NCI-H2081 treated with DMSO at 0.1 percent for 48 hours (cell line): ENCODE results near the gene ADGRL2.

Experiments used
- DNase-seq: peaks from one replicate; lab custom pipeline; 2025; lab: John Stamatoyannopoulos, UW

Gene ADGRL2

DNA sequence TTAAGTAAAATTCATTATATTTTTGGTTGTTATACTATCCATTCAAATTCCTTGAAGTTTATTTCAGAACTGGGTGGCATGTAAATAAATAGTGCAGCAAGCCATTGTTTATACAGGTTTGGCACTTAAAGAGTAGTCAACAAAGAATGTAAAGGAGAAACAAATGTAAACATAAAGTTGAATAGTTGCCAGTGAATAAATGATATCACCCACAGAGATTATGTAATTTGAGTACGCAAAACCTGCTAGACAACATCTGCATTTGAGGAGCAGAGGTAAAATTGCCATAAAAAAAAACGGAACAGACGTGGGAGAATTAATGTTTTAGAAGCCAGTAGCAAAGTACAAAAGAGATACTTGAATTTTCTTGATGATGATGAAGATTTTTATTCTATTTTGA, 111.6 kb downstream of the ADGRL2 start:
- DNase-seq, result peak; percentile 71

- DNase-seq, result peak; percentile 29
Measured at GRCh38 chr1:81915937-81916336, 115.2 kb downstream of the ADGRL2 start.

GRCh38 chr1:81920245-81920740, 119.6 kb downstream of the ADGRL2 start:
- no peak for DNase-seq

- no peak for DNase-seq
Measured at GRCh38 chr1:81920886-81921285, 120.2 kb downstream of the ADGRL2 start.

GRCh38 chr1:81921344-81921743, 120.6 kb downstream of the ADGRL2 start:
- no peak for DNase-seq

DNA sequence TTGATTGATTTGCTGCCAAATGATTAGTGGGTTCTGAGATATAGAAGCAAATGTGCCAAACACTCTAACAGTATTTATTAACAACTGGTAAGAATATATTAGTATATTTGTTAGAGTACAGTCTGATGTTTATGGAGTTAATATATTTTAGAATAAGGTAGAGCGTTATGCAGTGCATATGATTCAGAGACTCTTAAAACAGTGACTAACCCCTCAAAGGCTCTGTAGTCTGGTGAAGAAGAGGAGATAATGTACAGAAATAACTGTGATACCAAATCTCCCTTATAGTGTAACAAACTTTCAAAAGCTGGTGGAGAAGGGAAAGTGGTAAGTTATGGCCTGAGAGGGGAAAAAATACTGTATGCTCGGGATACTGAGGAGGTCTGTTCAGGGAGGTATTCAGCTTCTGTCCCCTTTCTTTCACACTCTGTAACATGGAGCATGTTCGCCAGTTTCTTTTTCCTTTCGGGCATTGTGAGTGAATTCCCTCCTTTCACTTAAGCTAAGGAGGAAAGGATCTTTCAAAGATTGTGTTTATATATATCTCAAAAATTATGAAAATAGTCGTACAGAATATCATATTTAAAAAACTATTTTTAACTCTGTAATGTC, 121.2 kb downstream of the ADGRL2 start:
- DNase-seq, result no peak

- no peak for DNase-seq
Measured at GRCh38 chr1:81922955-81923354, 122.2 kb downstream of the ADGRL2 start.

GRCh38 chr1:81929106-81929505, 128.4 kb downstream of the ADGRL2 start:
- DNase-seq, result no peak

DNA sequence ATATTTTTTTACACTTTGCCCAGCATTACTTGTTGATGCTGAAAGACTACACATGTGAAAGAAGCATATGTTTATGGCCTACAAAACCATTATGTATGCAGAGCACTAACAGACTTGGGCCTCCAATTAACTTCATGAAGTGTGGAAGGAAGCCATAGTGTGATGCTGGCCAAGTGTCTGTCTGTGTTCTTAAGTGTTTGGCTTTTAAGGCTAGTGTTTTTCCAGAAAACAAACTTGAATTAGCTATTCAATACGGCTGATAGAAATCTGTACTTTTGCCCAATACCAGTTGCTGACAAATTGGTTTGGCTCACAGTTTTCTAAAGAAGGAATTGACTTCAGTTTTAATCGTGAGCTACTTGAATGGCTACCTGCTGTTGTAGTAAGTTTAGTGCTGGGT, 136.1 kb downstream of the ADGRL2 start:
- no peak for DNase-seq

DNA sequence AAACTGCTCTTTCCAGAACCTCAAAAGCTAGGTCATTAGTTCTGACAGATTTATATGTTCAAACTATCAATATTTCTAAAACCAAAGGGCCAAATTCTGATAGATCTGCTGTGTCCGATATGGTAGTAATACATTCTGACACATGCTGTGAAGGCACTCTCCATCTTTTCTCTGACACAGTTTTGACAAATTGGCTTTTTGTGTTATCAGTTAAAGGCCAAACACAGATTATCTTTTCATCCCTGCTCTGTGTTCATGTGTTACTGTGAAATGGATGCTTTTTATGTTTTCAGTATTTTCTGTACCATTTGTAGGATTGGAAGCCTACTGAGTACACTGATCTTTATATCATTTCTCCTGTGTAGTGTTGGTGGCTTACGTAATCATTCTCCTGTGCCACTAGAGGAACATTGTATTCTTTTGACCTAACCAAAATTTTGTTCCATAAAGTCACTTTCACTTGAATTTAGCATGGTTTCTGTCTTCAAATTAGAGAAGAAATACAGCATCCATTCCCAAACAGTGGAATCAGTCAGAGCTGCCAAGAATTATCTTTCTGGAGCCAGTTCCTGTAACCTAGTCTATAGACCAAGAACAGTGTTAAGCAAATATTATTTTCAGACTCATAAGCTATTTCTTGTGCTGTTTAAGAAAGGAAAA, 137.2 kb downstream of the ADGRL2 start:
- no peak for DNase-seq

GRCh38 chr1:81948495-81948894, 147.8 kb downstream of the ADGRL2 start:
- DNase-seq, result no peak

DNA sequence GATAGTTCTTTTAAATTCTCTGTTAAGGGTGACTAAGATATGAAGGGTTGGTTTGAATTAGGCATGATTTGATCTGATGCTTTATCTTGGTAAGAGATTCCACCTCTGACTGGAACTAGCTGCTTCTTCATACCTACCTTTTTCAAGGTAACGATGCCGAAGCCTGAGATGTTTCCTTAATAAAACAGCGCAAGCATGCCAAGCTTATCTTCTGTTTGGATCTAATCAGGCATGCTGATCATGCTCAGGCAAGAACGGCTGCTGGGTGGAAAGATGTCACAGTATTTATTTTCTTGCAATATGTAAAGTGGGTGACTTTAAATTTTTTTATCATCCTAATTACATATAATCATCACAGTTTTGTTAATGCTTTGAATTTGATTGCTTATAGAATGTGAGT, 148.7 kb downstream of the ADGRL2 start:
- DNase-seq, result no peak

GRCh38 chr1:81950037-81950436, 149.3 kb downstream of the ADGRL2 start:
- DNase-seq, result no peak

DNA sequence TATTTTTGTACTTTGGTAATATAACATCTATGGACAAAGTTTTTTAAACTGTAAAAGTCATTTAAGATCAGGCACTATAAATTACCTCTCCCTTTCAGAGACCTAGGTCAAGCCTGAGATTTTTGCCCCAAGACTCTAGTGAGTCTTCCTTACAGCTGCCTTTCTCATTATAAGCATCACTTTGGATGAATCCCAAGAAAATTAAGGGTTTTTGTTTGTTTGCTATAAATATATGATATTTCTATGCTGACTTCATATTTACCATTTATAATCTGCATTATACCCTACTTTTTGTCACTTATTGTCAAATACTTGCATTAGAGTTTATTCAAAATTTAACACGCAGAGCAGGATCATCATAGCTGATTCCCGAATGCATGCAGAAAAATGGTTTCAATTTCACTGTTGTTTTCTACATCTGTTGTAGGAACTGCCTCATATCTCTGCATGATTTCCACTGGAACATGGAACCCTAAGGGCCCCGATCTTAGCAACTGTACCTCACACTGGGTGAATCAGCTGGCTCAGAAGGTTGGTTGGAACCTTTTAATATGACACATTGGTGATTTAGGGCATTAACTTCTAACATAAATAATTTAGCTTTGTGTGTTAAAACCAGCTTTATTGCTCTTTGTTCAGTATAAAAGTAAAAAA, 150.0 kb downstream of the ADGRL2 start:
- no peak for DNase-seq

GRCh38 chr1:81954534-81955020, 153.8 kb downstream of the ADGRL2 start:
- peak; percentile 47 for DNase-seq

DNA sequence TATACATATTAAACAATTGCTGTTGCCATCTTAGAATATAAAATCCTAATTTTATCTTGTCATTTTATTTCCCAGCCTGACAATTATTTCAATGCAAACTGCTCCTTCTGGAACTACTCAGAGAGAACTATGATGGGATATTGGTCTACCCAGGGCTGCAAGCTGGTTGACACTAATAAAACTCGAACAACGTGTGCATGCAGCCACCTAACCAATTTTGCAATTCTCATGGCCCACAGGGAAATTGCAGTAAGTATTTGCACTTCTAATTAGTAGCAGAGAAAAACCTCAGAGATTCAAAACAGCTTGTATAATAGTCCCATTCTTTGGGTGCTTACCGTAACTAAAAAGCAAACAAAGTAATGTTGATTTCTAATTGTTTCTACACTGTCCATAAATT, 167.2 kb downstream of the ADGRL2 start:
- DNase-seq, result no peak

DNA sequence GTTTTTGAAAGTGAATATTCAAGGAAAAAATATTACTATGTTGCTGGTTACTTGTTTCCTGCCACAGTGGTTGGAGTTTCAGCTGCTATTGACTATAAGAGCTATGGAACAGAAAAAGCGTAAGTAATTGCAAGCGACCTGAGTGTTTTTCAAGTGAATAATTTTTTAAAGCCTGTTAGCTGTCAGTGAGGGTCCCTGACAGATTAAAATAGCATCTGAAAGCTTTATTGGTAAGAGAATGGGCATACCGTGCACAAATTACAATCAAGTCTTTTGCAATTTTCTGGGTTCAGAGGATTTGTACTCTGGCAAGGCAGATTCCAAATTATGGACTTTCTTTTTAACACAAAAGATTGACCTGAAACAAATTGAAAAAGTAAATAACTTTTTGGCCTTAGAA, 169.7 kb downstream of the ADGRL2 start:
- no peak for DNase-seq

GRCh38 chr1:81974222-81974841, 173.6 kb downstream of the ADGRL2 start:
- no peak for DNase-seq

GRCh38 chr1:81974883-81975555, 174.3 kb downstream of the ADGRL2 start:
- DNase-seq, result peak; percentile 54

GRCh38 chr1:81976539-81976938, 175.8 kb downstream of the ADGRL2 start:
- no peak for DNase-seq

DNA sequence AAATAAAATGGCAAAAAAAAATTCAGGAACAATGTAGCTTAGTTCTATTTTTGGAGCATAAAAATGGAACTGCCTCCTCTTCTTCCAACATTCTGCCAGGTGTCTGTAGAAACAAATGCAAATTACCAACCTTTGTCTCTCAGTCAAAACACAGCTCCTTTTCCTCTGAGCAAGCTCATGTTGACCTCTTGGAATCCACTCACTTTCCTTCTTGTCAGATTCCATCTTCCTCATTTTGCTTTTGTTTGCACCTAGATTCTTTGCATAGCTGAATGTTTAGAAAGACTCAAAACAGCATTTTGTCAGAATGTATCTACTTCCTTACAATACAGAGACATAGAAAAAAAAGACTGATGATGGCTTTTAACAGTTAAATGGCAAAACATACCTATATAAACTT, 178.2 kb downstream of the ADGRL2 start:
- no peak for DNase-seq

DNA sequence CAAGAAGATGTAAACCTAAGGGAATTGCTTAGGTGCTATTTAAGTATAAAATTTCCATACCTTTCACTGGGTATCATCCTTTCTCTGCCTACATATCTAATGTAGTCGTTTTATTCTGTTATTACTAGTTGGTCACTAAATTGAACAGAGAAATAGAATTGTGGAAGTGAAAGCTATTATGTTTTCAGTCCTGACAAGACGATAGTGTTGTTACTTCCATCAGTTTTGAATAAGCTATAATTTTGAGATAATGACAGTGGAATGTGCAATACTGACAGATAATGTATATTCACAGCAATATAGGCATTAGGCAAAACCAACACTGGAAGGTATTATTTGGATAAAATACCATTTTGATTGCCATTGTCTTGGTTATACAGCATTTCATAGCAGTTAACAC, 181.8 kb downstream of the ADGRL2 start:
- DNase-seq, result no peak
